ENCODE results near the gene ELMO1. TPM values are rescaled to one million over a fixed set of nuclear protein-coding genes. Genes with fewer than 3 reads are reported as not detected.

Gene ELMO1
- total RNA-seq, 4 donors from 2014 or later: 11.5 to 19.9 (median 17.4) TPM

GRCh38 chr7:37186753-37187152 is 261.9 kb downstream of the ELMO1 start:
- TF ChIP-seq CTCF (IDR thresholded peaks at IDR 0.05) (no peak), POLR2A (IDR thresholded peaks at IDR 0.05) (no peak)
- 83 to 88% methylated on average over 1 of the region's 1 CpG for whole genome bisulfite sequencing, 2 donors
- H3K4me3 ChIP-seq (ENCODE audit: low read depth, poor library complexity, severe bottlenecking): no peak overlapping the region
- intact Hi-C loops (cut with DNase I; ENCODE audit: low total_unique reads): loop anchor here (10.0 kb wide), 1 partner anchor 202 kb away; no protein-coding TSS in a partner anchor
- DNase-seq (ENCODE audit: low spot score in 2 of 2): no peak

GRCh38 chr7:37181550-37181932 is 267.1 kb downstream of the ELMO1 start:
- DNase-seq (ENCODE audit: low spot score in 2 of 2): no peak
- intact Hi-C loops (cut with DNase I; ENCODE audit: low total_unique reads): loop anchor here (10.0 kb wide), 1 partner anchor 197 kb away; no protein-coding TSS in a partner anchor
- no peak overlapping the region for H3K4me3 ChIP-seq (ENCODE audit: low read depth, poor library complexity, severe bottlenecking)
- no peak for TF ChIP-seq POLR2A (IDR thresholded peaks at IDR 0.05)
- TF ChIP-seq CTCF (IDR thresholded peaks at IDR 0.05): no peak

GRCh38 chr7:37180828-37181549 is 267.7 kb downstream of the ELMO1 start:
- no peak overlapping the region for H3K4me3 ChIP-seq (ENCODE audit: low read depth, poor library complexity, severe bottlenecking)
- WGBS, 2 donors: 74 to 85% methylated on average over 7 of the region's 7 CpGs
- DNase-seq (ENCODE audit: low spot score in 2 of 2): no peak
- intact Hi-C loops (cut with DNase I; ENCODE audit: low total_unique reads): loop anchor here (10.0 kb wide), 1 partner anchor 196 kb away; no protein-coding TSS in a partner anchor
- no peak for TF ChIP-seq POLR2A (IDR thresholded peaks at IDR 0.05)
- TF ChIP-seq CTCF (IDR thresholded peaks at IDR 0.05): no peak

GRCh38 chr7:37176079-37176478 is 272.6 kb downstream of the ELMO1 start:
- intact Hi-C loops (cut with DNase I; ENCODE audit: low total_unique reads): no loop called here
- TF ChIP-seq POLR2A (IDR thresholded peaks at IDR 0.05): no peak
- TF ChIP-seq CTCF (IDR thresholded peaks at IDR 0.05): no peak
- WGBS, 2 donors: 74 to 83% methylated on average over 3 of the region's 3 CpGs

GRCh38 chr7:37174460-37174859 is 274.2 kb downstream of the ELMO1 start:
- TF ChIP-seq CTCF (IDR thresholded peaks at IDR 0.05) (no peak), POLR2A (IDR thresholded peaks at IDR 0.05) (no peak)
- WGBS, 2 donors: 92 to 94% methylated on average over 5 of the region's 5 CpGs
- H3K4me3 ChIP-seq (ENCODE audit: low read depth, poor library complexity, severe bottlenecking): no peak overlapping the region
- intact Hi-C loops (cut with DNase I; ENCODE audit: low total_unique reads): no loop called here
- no peak for DNase-seq (ENCODE audit: low spot score in 2 of 2)

More at GRCh38 chr7:37176079-37176478, 272.6 kb downstream of the ELMO1 start:
- DNase-seq (ENCODE audit: low spot score in 2 of 2): no peak
- H3K4me3 ChIP-seq (ENCODE audit: low read depth, poor library complexity, severe bottlenecking): no peak overlapping the region

GRCh38 chr7:37173670-37174069 is 275.0 kb downstream of the ELMO1 start:
- no peak for TF ChIP-seq CTCF (IDR thresholded peaks at IDR 0.05)
- no peak for TF ChIP-seq POLR2A (IDR thresholded peaks at IDR 0.05)
- no peak overlapping the region for H3K4me3 ChIP-seq (ENCODE audit: low read depth, poor library complexity, severe bottlenecking)
- no peak for DNase-seq (ENCODE audit: low spot score in 2 of 2)
- WGBS, 2 donors: 67 to 81% methylated on average over 2 of the region's 2 CpGs
- intact Hi-C loops (cut with DNase I; ENCODE audit: low total_unique reads): no loop called here

Measured in lower leg skin (tissue), 4 donors.